ENCODE results near the gene DVL2. TPM values are rescaled to one million over a fixed set of nuclear protein-coding genes. Genes with fewer than 3 reads are reported as not detected.

The DVL2 gene
- total RNA-seq, 1 experiment from 2014 or later, result 82.9 TPM

DNA sequence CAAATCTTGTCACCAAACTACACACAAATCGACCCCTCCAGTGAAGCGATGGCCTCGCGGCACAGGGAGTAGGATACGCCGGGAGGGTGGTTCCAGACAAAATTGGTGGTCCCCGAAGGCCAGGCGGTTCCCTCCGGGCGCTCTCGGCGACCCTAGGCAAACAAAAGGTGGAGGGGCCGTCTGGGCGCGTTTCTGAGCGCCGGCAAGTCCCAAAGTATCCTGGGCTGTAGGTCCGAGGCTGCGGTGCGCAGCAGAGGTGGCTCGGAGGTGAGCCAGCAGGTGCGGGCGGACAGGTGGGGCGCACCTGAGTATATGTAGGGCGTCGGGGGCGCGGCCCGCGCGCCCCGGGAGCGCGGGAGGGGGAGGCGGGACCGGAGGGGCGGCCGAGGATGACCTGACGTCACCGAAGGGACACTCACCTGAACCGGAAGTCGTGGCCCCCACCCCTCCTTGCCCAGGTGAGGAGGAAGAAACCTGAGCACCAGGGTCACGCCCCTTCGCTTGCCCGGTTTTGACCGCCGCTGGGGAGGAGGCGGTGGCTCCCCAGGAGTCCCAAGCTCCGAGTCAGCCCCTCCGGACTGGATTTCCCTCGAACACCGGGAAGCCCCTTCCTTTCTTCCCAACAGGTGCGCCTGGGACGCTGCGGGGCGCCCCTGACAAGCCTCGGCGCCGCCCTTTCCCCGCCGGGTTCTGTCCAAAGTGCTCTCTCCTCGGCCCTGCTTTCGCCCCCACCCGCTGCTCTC is 28.0 kb upstream of the DVL2 start, which contains the start of gene CLDN7:
CLDN7 (minus strand) TSS at position 287 of the 743 bp plus-strand sequence. CDS start 435 bp downstream, outside the sequence.
- Histone ChIP-seq H2AFZ (ENCODE audit: low read length) (no peak within 1 kb of the TSS), H3K9ac (ENCODE audit: extremely low read depth, insufficient read length, low read length) (peak within 1 kb of the TSS; percentile 95), H3K9me3 (ENCODE audit: control insufficient read depth, low read depth, low read length) (no peaks in the 10 kb centered on the region), H3K14ac (ENCODE audit: insufficient read depth, low read length) (peak within 1 kb of the TSS; percentile 98), H2BK15ac (ENCODE audit: low read depth, low read length) (no peak within 1 kb of the TSS), H4K91ac (ENCODE audit: insufficient read length, low read depth, low read length) (peak within 1 kb of the TSS; percentile 95), H3T11ph (ENCODE audit: low read length) (no peak within 1 kb of the TSS), H3K79me2 (ENCODE audit: insufficient read depth, low read length) (peaks cover 7% of the 10 kb centered on the region; the same call in 1 of the 2 replicates), H3K23ac (ENCODE audit: insufficient read length, low read depth, low read length) (no peak within 1 kb of the TSS), H3K4me2 (ENCODE audit: insufficient read depth, insufficient read length, low read length) (peak within 1 kb of the TSS; percentile 76), H3K4ac (ENCODE audit: low read depth, low read length) (peak within 1 kb of the TSS; percentile 91; the same call in 1 of the 2 replicates), H4K5ac (ENCODE audit: insufficient read length, low read depth, low read length) (peak within 1 kb of the TSS; percentile 37), H2BK12ac (ENCODE audit: insufficient read length, low read depth, low read length) (peak within 1 kb of the TSS; percentile 84), H3K27me3 (ENCODE audit: insufficient read depth, low read length) (no peaks in the 10 kb centered on the region), H3K4me1 (ENCODE audit: insufficient read depth, low read length) (peaks cover 4% of the 10 kb centered on the region; the same call in 1 of the 2 replicates), H2AK5ac (ENCODE audit: insufficient read length, low read length) (no peak within 1 kb of the TSS), H2BK20ac (ENCODE audit: low read depth, low read length, poor library complexity, severe bottlenecking) (no peak within 1 kb of the TSS), H2BK120ac (ENCODE audit: low read depth, low read length, poor library complexity, severe bottlenecking) (peak within 1 kb of the TSS; percentile 39), H3K27ac (ENCODE audit: insufficient read length, low read depth, low read length) (peak within 1 kb of the TSS; percentile 55), H4K20me1 (ENCODE audit: control insufficient read depth, insufficient read depth, insufficient read length) (no peaks in the 10 kb centered on the region), H3K18ac (ENCODE audit: insufficient read length, low read depth, low read length) (peak within 1 kb of the TSS; percentile 98), H3K56ac (ENCODE audit: insufficient read length, low read depth, low read length) (no peak within 1 kb of the TSS), H4K8ac (replicated peaks; ENCODE audit: insufficient read length, low read depth, low read length) (peak within 1 kb of the TSS; percentile 25), H3K23me2 (ENCODE audit: insufficient read length, low read depth, low read length, poor library complexity, severe bottlenecking) (peaks cover 25% of the 10 kb centered on the region), H3K79me1 (ENCODE audit: insufficient read depth, low read depth, low read length, poor library complexity, severe bottlenecking) (no peaks in the 10 kb centered on the region), H2BK5ac (ENCODE audit: insufficient read length, low read length) (peak within 1 kb of the TSS; percentile 31)
- WGBS (ENCODE audit: extremely low coverage, insufficient read length, low lambda C conversion rate), result no CpG with 5 or more reads among the region's 64 CpGs
- Mint-ChIP-seq H3K4me3 (peak within 1 kb of the TSS; percentile 86 to 93), H3K27ac (peak within 1 kb of the TSS; percentile 96 to 100 (median 99)), H3K4me1 (peaks cover 32 to 48% of the 10 kb centered on the region in 2 experiments), H3K27me3 (ENCODE audit: low read depth) (peaks cover 2% of the 10 kb centered on the region; the same call in 1 of the 2 replicates), H3K36me3 (ENCODE audit: insufficient read depth in 1 of 3, low read depth in 3 of 3) (peaks cover 3 to 30% (median 27%) of the 10 kb centered on the region in 3 experiments), H3K9me3 (peaks cover 0 to 4% of the 10 kb centered on the region in 2 experiments; a peak in 1 of 5 replicates)
- peak; percentile 99 for DNase-seq
- TF ChIP-seq, protein P1, sequence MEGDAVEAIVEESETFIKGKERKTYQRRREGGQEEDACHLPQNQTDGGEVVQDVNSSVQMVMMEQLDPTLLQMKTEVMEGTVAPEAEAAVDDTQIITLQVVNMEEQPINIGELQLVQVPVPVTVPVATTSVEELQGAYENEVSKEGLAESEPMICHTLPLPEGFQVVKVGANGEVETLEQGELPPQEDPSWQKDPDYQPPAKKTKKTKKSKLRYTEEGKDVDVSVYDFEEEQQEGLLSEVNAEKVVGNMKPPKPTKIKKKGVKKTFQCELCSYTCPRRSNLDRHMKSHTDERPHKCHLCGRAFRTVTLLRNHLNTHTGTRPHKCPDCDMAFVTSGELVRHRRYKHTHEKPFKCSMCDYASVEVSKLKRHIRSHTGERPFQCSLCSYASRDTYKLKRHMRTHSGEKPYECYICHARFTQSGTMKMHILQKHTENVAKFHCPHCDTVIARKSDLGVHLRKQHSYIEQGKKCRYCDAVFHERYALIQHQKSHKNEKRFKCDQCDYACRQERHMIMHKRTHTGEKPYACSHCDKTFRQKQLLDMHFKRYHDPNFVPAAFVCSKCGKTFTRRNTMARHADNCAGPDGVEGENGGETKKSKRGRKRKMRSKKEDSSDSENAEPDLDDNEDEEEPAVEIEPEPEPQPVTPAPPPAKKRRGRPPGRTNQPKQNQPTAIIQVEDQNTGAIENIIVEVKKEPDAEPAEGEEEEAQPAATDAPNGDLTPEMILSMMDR (conservative IDR thresholded peaks at IDR 0.05), result peak; percentile 49; the same call in 2 of the 3 replicates

Measured in H9 (cell line).